GM10266 (cell line): ENCODE measurements around the gene SNCA.

Experiments
- DNase-seq: peaks from one replicate; pipeline ENCODE4 v3.0.0; 2012; ENCODE audit errors: extremely low spot score
- TF ChIP-seq, protein P1 (sequence below): IDR thresholded peaks from 2 replicates; pipeline ENCODE4 v1.5.1; 2012; ENCODE audit warnings: mild to moderate bottlenecking, low read depth; ENCODE audit not compliant: control insufficient read depth, insufficient read depth; ENCODE audit errors: missing control alignments

Gene SNCA

DNA sequence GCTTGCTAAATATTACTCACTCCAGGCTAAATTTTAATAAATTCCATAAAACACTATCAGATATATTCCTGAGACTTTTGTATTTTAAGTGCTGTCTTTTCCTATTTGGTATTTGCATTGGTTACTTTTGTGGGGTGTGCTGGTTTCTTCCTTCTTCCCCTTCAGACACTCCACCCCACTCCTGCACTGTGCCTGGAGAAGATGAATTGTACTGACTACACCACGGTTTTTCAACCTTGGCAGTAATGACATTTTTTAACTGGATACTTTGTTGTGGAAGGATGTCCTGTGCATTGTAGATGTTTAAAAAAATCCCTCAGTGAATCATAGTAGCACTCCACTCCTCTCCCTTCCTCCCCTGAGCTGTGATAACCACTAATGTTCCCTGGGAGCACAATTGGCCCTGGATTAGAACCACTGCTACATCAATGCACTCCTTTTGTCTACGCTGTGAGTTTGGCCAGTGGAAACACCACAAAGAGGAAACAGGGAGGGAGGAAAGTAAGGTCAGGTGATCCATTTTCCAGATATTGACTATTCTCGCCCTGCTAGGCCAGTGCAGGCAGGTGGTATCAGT is 36.3 kb downstream of the SNCA start:
- TF ChIP-seq, protein P1, sequence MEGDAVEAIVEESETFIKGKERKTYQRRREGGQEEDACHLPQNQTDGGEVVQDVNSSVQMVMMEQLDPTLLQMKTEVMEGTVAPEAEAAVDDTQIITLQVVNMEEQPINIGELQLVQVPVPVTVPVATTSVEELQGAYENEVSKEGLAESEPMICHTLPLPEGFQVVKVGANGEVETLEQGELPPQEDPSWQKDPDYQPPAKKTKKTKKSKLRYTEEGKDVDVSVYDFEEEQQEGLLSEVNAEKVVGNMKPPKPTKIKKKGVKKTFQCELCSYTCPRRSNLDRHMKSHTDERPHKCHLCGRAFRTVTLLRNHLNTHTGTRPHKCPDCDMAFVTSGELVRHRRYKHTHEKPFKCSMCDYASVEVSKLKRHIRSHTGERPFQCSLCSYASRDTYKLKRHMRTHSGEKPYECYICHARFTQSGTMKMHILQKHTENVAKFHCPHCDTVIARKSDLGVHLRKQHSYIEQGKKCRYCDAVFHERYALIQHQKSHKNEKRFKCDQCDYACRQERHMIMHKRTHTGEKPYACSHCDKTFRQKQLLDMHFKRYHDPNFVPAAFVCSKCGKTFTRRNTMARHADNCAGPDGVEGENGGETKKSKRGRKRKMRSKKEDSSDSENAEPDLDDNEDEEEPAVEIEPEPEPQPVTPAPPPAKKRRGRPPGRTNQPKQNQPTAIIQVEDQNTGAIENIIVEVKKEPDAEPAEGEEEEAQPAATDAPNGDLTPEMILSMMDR: no peak
- DNase-seq: no peak

DNA sequence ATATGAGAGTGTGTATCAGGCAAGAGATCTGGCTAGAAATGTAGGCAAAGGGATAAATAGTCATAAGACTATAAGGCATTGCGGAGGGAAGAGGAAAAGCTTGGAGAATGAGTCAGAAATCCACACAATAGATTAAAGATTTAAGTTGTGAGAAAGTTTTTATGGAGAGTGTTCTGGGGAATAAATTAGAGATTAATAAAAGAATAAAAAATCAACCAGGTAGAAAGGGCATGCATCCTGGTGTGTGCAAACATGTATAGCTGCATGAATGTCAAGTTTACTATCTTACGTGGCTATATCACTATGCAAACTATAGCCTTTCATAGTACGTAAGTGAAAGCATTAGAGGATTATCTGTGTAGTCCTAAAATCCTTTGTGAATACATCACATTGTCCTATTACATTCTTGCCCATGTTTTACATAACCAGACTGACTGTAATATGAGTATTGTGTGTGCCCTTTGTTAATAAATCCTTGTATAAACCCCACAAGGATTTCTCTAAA is 36.9 kb downstream of the SNCA start:
- DNase-seq: no peak
- TF ChIP-seq, protein P1: no peak

DNA sequence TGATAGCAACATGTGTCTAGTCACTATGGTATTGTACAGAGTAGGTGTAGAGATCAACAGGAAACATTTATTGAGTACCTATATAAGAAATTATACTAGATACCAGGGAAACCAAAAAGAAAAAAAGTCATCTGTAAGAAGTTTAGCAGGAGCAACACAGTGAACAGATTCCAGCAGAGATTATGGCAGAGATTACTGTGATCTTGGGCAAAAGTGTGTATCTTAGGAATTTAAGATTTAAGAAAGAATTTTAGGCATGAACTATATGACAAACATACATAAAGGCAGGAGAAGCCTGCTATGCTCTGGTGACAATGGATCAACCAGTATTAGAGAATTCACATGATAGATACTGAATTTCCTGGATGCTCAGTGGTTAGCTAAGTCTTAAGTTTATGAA is 37.9 kb downstream of the SNCA start:
- TF ChIP-seq, protein P1: no peak
- DNase-seq: no peak

DNA sequence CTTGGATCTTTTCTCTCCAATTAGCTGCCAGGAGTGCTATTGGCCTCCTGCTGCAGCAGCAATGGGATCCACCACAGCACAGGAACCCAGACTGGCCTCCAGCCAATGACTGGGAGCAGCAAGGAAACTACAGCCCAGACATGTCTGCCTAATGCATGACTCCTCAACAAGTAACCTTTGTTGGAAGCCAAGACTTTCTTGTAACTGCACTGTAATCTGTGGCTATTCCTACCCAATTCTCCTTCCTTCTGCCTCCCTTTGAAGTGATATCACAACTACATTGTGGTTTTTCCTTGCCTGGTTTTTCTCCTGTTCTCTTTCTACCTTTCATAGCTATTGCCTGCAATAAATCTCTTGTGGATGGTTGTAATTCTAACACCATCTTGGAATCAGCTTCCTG is 39.8 kb downstream of the SNCA start:
- TF ChIP-seq, protein P1: no peak
- no peak for DNase-seq

DNA sequence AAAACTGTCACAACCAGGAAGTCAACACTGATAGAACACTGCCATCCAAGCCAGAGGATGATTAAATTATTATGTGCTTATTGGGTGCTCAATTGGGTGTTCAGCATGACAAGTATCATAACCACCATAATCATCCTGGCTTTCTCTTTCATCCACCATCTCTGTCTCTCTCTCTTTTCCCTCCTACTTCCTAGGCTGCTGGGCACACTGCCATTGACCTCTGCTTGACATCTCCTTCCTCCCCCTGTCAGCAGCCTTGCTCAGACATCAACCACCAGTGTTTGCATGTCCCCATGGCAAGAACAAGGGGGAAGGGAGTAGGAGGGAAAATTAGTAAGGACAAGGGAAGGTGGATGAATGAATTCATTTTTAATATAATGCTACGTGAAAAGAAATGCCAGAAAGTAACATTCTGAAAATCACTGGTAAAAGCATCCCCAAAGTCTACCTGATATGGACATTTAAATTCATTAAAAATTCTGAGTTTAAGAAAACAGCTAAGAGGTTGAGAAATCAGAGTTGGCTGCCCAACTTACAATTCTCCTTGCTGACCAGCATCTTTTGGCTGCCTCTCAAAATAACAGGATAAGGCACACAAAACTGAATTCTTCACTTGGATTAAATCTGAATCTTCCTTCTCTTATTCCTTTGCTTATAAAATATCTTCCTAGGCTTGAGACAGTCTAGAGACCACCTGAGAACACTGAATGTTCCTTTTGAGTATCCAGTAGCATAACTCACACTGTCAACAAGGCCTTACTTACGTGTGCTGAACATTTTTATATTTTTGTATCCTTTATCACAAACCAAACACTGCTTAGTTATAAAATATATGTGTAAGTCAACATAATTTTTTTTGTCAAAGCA is 48.5 kb downstream of the SNCA start:
- no peak for DNase-seq
- TF ChIP-seq, protein P1: no peak

DNA sequence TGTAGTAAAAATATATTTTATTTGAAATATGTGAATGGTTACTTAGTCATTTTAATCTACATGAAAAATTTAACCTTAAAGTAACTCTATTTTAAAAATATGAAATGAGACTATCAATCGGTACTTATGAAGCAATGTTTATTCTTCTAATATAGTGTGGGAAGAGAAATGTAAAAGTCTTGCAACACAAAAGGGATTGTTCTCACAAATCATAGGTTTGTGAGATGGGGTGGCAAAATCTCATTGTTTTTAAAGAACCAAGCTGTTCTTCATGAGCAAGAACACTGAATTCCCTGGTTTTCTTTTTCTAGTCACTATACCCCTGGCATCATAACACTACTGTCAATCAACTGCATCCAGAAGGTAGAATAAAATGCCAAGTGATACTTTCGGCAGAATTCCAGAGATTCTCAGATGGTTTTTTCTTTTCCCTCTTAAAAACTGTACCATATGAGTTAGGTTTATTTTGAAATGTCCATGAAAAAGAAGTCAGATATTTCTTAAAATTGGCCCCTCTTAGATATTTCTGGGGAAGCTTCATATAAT is 52.2 kb downstream of the SNCA start:
- TF ChIP-seq, protein P1: no peak
- no peak for DNase-seq

DNA sequence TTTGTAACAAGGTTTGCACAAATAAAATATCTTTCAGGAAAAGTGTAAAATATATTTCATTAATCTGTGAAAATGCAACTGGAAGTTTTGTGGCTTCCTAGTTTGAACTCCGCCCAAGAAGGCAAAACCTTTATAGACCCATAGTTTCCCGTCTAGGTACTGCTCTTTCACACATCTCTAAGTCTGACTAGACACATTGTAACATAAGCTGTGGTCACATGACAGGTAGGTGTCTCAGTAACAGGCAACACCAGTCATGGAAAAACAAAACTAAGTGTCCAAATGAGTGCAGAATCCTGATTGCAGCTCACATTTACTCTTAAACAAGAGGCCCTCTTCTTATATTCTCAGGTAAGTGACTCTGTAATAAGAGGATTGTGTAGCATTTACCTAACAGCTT is 55.6 kb downstream of the SNCA start:
- no peak for DNase-seq
- TF ChIP-seq, protein P1: no peak
